ENCODE measurements around the gene USP47.

Gene USP47

GRCh38 chr11:11960687-11961086 lies 118.9 kb downstream of the USP47 start:
- no peak overlapping the region for H3K27ac ChIP-seq
- TF ChIP-seq CTCF (IDR thresholded peaks at IDR 0.05) (no peak), ZFX (IDR thresholded peaks at IDR 0.05; ENCODE audit: borderline replicate concordance) (no peak)

GRCh38 chr11:11961399-11962028 lies 119.7 kb downstream of the USP47 start:
- TF ChIP-seq CTCF (IDR thresholded peaks at IDR 0.05) (no peak), ZFX (IDR thresholded peaks at IDR 0.05; ENCODE audit: borderline replicate concordance) (no peak)
- no peak overlapping the region for H3K27ac ChIP-seq

- TF ChIP-seq CTCF (IDR thresholded peaks at IDR 0.05) (no peak), ZFX (IDR thresholded peaks at IDR 0.05; ENCODE audit: borderline replicate concordance) (no peak)
Measured at GRCh38 chr11:11963067-11963466, 121.3 kb downstream of the USP47 start.

GRCh38 chr11:11963842-11964773 lies 122.3 kb downstream of the USP47 start:
- no peak overlapping the region for H3K27ac ChIP-seq
- no peak for TF ChIP-seq CTCF (IDR thresholded peaks at IDR 0.05)
- TF ChIP-seq ZFX (IDR thresholded peaks at IDR 0.05; ENCODE audit: borderline replicate concordance): no peak

More at GRCh38 chr11:11963067-11963466, 121.3 kb downstream of the USP47 start:
- no peak overlapping the region for H3K27ac ChIP-seq

GRCh38 chr11:11964774-11965150 lies 123.0 kb downstream of the USP47 start:
- TF ChIP-seq ZFX (IDR thresholded peaks at IDR 0.05; ENCODE audit: borderline replicate concordance) (no peak), CTCF (IDR thresholded peaks at IDR 0.05) (no peak)
- no peak overlapping the region for H3K27ac ChIP-seq

GRCh38 chr11:11965192-11965591 lies 123.4 kb downstream of the USP47 start:
- no peak overlapping the region for H3K27ac ChIP-seq
- no peak for TF ChIP-seq ZFX (IDR thresholded peaks at IDR 0.05; ENCODE audit: borderline replicate concordance)
- no peak for TF ChIP-seq CTCF (IDR thresholded peaks at IDR 0.05)

All from 22Rv1 (cell line).